ENCODE results near the gene CPSF7.
"Not testable (repeated sequence)": the region's sequence is repeated elsewhere in the genome, so short reads cannot be mapped to it uniquely, and the experiment has no call there.

The CPSF7 gene

GRCh38 chr11:61390161-61390560, 39.6 kb downstream of the CPSF7 start:
- CTCF ChIA-PET: interaction anchor here (2.4 to 25.4 kb wide), 4 partner anchors 8 to 52 kb away, joined by 7 to 926 read pairs (median 14); partner anchors contain the start of genes CYB561A3, DDB1, TKFC and TMEM138
- H3K4me3 ChIP-seq (ENCODE audit: low read depth, low read length): no peak overlapping the region
- no peak for TF ChIP-seq CTCF (IDR thresholded peaks at IDR 0.05; ENCODE audit: insufficient read depth, low read length, missing control alignments)
- no peak for DNase-seq (ENCODE audit: low read depth, low spot score)
- POLR2A ChIA-PET: no interaction called here

- H3K4me3 ChIP-seq (ENCODE audit: low read depth, low read length): no peak overlapping the region
- ChIA-PET CTCF (interaction anchor here (1.0 to 25.4 kb wide), 20 partner anchors 9 to 415 kb away, joined by 3 to 926 read pairs (median 8); partner anchors contain the start of genes CYB561A3, DDB1, TKFC and TMEM138), POLR2A (interaction anchor here (0.7 kb wide), 2 partner anchors 46 to 48 kb away, joined by 3 to 5 read pairs; no protein-coding TSS in a partner anchor)
- TF ChIP-seq CTCF (IDR thresholded peaks at IDR 0.05; ENCODE audit: insufficient read depth, low read length, missing control alignments): peak; percentile 32
- no peak for DNase-seq (ENCODE audit: low read depth, low spot score)
Measured at GRCh38 chr11:61384271-61385242, 45.2 kb downstream of the CPSF7 start.

GRCh38 chr11:61383859-61384258, 45.9 kb downstream of the CPSF7 start:
- ChIA-PET CTCF (interaction anchor here (1.2 to 25.4 kb wide), 10 partner anchors 9 to 130 kb away, joined by 3 to 926 read pairs (median 36); partner anchors contain the start of genes CYB561A3, DDB1, TKFC and TMEM138), POLR2A (interaction anchor here (0.7 kb wide), 1 partner anchor 46 kb away, joined by 3 read pairs; no protein-coding TSS in a partner anchor)
- H3K4me3 ChIP-seq (ENCODE audit: low read depth, low read length); DNase-seq (ENCODE audit: low read depth, low spot score): not testable (repeated sequence)

- DNase-seq (ENCODE audit: low read depth, low spot score): no peak
- CTCF ChIA-PET: interaction anchor here (0.7 to 25.4 kb wide), 5 partner anchors 18 to 127 kb away, joined by 3 to 926 read pairs (median 150); partner anchors contain the start of genes CYB561A3, DDB1, TKFC and TMEM138
- POLR2A ChIA-PET: interaction anchor here (0.7 to 2.6 kb wide), 2 partner anchors 19 to 47 kb away, joined by 6 to 9 read pairs; partner anchors contain the start of genes CYB561A3 and TMEM138
- no peak overlapping the region for H3K4me3 ChIP-seq (ENCODE audit: low read depth, low read length)
- no peak for TF ChIP-seq CTCF (IDR thresholded peaks at IDR 0.05; ENCODE audit: insufficient read depth, low read length, missing control alignments)
Measured at GRCh38 chr11:61380884-61381283, 48.9 kb downstream of the CPSF7 start.

GRCh38 chr11:61378713-61379313, 51.0 kb downstream of the CPSF7 start:
- POLR2A ChIA-PET: interaction anchor here (0.8 to 2.0 kb wide), 6 partner anchors 14 to 51 kb away, joined by 3 to 20 read pairs (median 4); partner anchors contain the start of genes CYB561A3, TMEM138 and TMEM216
- H3K4me3 ChIP-seq (ENCODE audit: low read depth, low read length): no peak overlapping the region
- peak; percentile 92 for DNase-seq (ENCODE audit: low read depth, low spot score)
- CTCF ChIA-PET: interaction anchor here (1.1 to 25.4 kb wide), 4 partner anchors 13 to 51 kb away, joined by 3 to 926 read pairs (median 124); partner anchors contain the start of genes CYB561A3, DDB1, TKFC and TMEM138
- no peak for TF ChIP-seq CTCF (IDR thresholded peaks at IDR 0.05; ENCODE audit: insufficient read depth, low read length, missing control alignments)

- DNase-seq (ENCODE audit: low read depth, low spot score): no peak
- CTCF ChIA-PET: interaction anchor here (0.6 to 25.4 kb wide), 3 partner anchors 10 to 40 kb away, joined by 3 to 926 read pairs (median 10); partner anchors contain the start of genes DDB1, TKFC and TMEM216
- POLR2A ChIA-PET: interaction anchor here (2.0 kb wide), 1 partner anchor 16 kb away, joined by 20 read pairs; the partner anchor contains the start of genes CYB561A3 and TMEM138
- TF ChIP-seq CTCF (IDR thresholded peaks at IDR 0.05; ENCODE audit: insufficient read depth, low read length, missing control alignments): no peak
- H3K4me3 ChIP-seq (ENCODE audit: low read depth, low read length): no peak overlapping the region
Measured at GRCh38 chr11:61377461-61378160, 52.2 kb downstream of the CPSF7 start.
